ENCODE measurements around the gene ALDH1B1.
A peak's percentile ranks its signal among the peaks of the same experiment; 100 is the strongest.

ALDH1B1 gene

DNA sequence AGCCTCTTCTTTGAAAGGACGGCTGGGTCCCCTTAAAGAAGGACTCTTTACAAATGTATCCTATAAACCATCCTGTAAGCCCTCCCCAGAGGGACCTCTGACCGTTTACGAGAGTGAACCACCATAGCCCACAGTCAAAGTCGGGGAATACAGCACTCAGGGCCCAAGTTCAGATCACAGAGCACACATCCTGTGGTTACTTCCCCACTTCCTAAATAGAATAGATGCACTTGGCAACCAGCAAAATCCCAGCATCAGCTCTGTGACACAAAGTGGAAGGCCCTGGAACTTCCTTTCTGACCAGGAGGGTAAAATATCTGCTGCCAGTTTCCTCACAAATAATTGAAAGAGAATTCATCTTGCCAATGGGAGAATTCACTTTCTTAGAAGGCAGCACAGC lies 38.6 kb downstream of the ALDH1B1 start:
- no peaks in the 10 kb centered on the region for H3K79me2 ChIP-seq (ENCODE audit: insufficient read depth, low read length)
- H3K4me3 ChIP-seq (ENCODE audit: insufficient read depth, low read length, poor library complexity, severe bottlenecking) = no peak overlapping the region
- H2AFZ ChIP-seq (ENCODE audit: low read depth, low read length, severe bottlenecking) = no peak overlapping the region
- H3K36me3 ChIP-seq (ENCODE audit: low read length) = no peaks in the 10 kb centered on the region
- no peak overlapping the region for H3K27ac ChIP-seq (ENCODE audit: low read depth, low read length)
- H3K9ac ChIP-seq (ENCODE audit: low read length) = no peak overlapping the region
- no peaks in the 10 kb centered on the region for H4K20me1 ChIP-seq (ENCODE audit: low read depth, low read length)
- H3F3A ChIP-seq (ENCODE audit: insufficient read depth) = no peaks in the 10 kb centered on the region
- H3K9me2 ChIP-seq (replicated peaks; ENCODE audit: insufficient read depth, low read length) = no peaks in the 10 kb centered on the region
- H3K9me3 ChIP-seq (ENCODE audit: insufficient read depth, low read length) = no peaks in the 10 kb centered on the region
- no peak for TF ChIP-seq EZH2phosphoT487 (conservative IDR thresholded peaks at IDR 0.05; ENCODE audit: low read length)
- TF ChIP-seq, protein P1, sequence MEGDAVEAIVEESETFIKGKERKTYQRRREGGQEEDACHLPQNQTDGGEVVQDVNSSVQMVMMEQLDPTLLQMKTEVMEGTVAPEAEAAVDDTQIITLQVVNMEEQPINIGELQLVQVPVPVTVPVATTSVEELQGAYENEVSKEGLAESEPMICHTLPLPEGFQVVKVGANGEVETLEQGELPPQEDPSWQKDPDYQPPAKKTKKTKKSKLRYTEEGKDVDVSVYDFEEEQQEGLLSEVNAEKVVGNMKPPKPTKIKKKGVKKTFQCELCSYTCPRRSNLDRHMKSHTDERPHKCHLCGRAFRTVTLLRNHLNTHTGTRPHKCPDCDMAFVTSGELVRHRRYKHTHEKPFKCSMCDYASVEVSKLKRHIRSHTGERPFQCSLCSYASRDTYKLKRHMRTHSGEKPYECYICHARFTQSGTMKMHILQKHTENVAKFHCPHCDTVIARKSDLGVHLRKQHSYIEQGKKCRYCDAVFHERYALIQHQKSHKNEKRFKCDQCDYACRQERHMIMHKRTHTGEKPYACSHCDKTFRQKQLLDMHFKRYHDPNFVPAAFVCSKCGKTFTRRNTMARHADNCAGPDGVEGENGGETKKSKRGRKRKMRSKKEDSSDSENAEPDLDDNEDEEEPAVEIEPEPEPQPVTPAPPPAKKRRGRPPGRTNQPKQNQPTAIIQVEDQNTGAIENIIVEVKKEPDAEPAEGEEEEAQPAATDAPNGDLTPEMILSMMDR (IDR thresholded peaks at IDR 0.05; ENCODE audit: insufficient read depth, low read length, poor library complexity, severe bottlenecking) = no peak
- H3K4me2 ChIP-seq (ENCODE audit: low read depth, low read length, poor library complexity, severe bottlenecking) = no peak overlapping the region
- no peaks in the 10 kb centered on the region for H3K27me3 ChIP-seq (ENCODE audit: low read length)

DNA sequence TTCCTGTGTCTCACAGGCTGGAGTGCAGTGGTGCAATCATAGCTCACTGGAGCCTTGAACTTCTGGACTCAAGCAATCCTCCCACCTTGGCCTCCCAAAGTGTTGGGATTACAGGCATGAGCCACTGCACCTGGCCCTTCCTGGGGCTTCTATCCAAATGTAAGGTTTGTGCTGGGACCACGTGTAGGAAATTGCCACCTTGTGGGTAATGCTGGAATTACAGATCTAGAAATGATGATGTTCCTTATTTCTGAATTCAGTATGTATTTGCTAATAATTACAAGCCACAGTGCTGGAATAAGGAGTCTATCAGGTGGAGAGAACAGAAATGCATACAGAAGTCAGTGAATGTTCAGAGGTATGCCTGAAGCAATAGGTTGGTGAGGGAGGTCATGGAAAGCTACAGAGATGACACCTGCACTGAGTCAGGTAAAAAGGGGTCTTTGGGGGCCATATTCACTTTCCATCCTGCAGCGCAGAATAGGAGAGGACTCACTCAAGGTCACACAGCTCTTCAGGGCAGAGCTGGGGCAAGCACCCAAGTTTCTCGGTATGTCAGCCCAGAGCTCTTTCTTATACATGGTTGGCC lies 40.5 kb downstream of the ALDH1B1 start:
- Histone ChIP-seq H3K4me2 (ENCODE audit: low read depth, low read length, poor library complexity, severe bottlenecking) (no peak overlapping the region), H3F3A (ENCODE audit: insufficient read depth) (no peaks in the 10 kb centered on the region), H3K9me3 (ENCODE audit: insufficient read depth, low read length) (no peaks in the 10 kb centered on the region)

DNA sequence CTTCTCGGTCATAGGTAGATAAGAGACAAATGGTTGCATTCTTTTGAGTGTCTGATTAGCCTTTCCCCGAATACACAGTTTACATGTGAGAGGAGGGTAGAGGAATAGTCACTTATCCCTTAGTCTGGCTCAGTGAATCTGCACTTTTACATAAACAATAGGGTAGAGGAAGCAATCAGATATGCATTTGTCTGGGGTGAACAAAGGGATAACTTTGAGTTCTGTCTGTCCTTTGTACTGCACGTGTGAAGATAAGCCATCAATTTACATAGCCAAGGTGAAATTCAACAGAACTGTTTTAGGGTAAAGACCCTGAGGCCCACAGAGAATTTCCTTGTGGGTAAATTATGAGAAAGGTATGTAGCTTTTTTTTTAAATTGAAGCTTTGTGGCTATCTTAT lies 41.9 kb downstream of the ALDH1B1 start:
- no peak overlapping the region for H3K4me3 ChIP-seq (ENCODE audit: insufficient read depth, low read length, poor library complexity, severe bottlenecking)
- H3F3A ChIP-seq (ENCODE audit: insufficient read depth) = no peaks in the 10 kb centered on the region
- H3K27ac ChIP-seq (ENCODE audit: low read depth, low read length) = no peak overlapping the region
- no peaks in the 10 kb centered on the region for H3K9me2 ChIP-seq (replicated peaks; ENCODE audit: insufficient read depth, low read length)
- H3K79me2 ChIP-seq (ENCODE audit: insufficient read depth, low read length) = no peaks in the 10 kb centered on the region
- H3K4me2 ChIP-seq (ENCODE audit: low read depth, low read length, poor library complexity, severe bottlenecking) = no peak overlapping the region
- no peaks in the 10 kb centered on the region for H4K20me1 ChIP-seq (ENCODE audit: low read depth, low read length)
- no peaks in the 10 kb centered on the region for H3K9me3 ChIP-seq (ENCODE audit: insufficient read depth, low read length)
- no peaks in the 10 kb centered on the region for H3K36me3 ChIP-seq (ENCODE audit: low read length)
- no peaks in the 10 kb centered on the region for H3K27me3 ChIP-seq (ENCODE audit: low read length)
- no peak overlapping the region for H3K9ac ChIP-seq (ENCODE audit: low read length)
- no peak overlapping the region for H2AFZ ChIP-seq (ENCODE audit: low read depth, low read length, severe bottlenecking)
- TF ChIP-seq EZH2phosphoT487 (conservative IDR thresholded peaks at IDR 0.05; ENCODE audit: low read length) = no peak
- TF ChIP-seq, protein P1 (IDR thresholded peaks at IDR 0.05; ENCODE audit: insufficient read depth, low read length, poor library complexity, severe bottlenecking) = no peak

More for the DNA sequence above, 40.5 kb downstream of the ALDH1B1 start:
- H2AFZ ChIP-seq (ENCODE audit: low read depth, low read length, severe bottlenecking) = no peak overlapping the region
- no peak overlapping the region for H3K27ac ChIP-seq (ENCODE audit: low read depth, low read length)
- H3K9me2 ChIP-seq (replicated peaks; ENCODE audit: insufficient read depth, low read length) = no peaks in the 10 kb centered on the region
- H3K4me3 ChIP-seq (ENCODE audit: insufficient read depth, low read length, poor library complexity, severe bottlenecking) = no peak overlapping the region
- no peaks in the 10 kb centered on the region for H3K79me2 ChIP-seq (ENCODE audit: insufficient read depth, low read length)
- no peaks in the 10 kb centered on the region for H3K36me3 ChIP-seq (ENCODE audit: low read length)
- no peaks in the 10 kb centered on the region for H3K27me3 ChIP-seq (ENCODE audit: low read length)
- H3K9ac ChIP-seq (ENCODE audit: low read length) = no peak overlapping the region
- H4K20me1 ChIP-seq (ENCODE audit: low read depth, low read length) = no peaks in the 10 kb centered on the region
- TF ChIP-seq, protein P1 (IDR thresholded peaks at IDR 0.05; ENCODE audit: insufficient read depth, low read length, poor library complexity, severe bottlenecking) = peak; percentile 33
- no peak for TF ChIP-seq EZH2phosphoT487 (conservative IDR thresholded peaks at IDR 0.05; ENCODE audit: low read length)

Data from SU-DHL-6 (cell line).